NB4 (cell line): Measurements from ENCODE around the gene ATG4B.

Experiments
- POLR2A ChIP-seq: IDR thresholded peaks from 2 replicates; pipeline ENCODE4 v1.6.1; 2011; ENCODE audit warnings: mild to moderate bottlenecking; ENCODE audit not compliant: insufficient read length; ENCODE audit errors: extremely low read depth
- TF ChIP-seq, protein P1 (sequence below): IDR thresholded peaks from one replicate; pipeline ENCODE4 v1.5.1; 2012; ENCODE audit warnings: low read depth, low read length
- TF ChIP-seq, protein P2 (sequence below): IDR thresholded peaks from 2 replicates; pipeline ENCODE4 v1.6.1; 2011; ENCODE audit warnings: low read depth, low read length

DNA sequence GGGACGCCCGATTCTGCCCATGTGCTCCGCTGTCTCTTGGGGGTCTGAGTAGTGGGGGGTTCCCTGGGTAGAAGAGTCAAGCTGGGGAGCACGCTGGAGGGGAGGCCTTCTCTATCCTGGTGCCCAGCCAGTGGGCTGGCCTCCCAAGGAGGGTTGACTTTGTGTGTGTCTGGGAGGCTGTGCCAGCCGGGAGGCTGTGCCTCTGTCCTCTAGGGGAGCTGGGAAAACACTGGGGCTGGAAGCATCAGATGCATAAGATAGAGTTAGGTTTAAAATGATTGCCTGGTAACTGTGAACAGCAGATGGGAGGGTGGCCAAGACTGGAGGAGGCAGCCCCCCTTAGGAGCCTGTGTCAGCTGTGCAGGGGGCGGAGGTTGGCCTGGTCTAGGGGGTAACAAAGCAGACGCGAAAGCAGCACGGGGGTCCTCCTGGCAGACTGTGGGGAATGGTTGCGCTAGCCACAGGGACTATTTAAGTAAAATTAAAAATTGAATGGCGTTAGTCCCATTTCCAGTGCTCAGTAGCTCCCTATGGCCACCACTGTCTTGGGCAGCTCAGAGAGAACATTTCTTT lies 65.6 kb downstream of the ATG4B start:
- TF ChIP-seq, protein P1, sequence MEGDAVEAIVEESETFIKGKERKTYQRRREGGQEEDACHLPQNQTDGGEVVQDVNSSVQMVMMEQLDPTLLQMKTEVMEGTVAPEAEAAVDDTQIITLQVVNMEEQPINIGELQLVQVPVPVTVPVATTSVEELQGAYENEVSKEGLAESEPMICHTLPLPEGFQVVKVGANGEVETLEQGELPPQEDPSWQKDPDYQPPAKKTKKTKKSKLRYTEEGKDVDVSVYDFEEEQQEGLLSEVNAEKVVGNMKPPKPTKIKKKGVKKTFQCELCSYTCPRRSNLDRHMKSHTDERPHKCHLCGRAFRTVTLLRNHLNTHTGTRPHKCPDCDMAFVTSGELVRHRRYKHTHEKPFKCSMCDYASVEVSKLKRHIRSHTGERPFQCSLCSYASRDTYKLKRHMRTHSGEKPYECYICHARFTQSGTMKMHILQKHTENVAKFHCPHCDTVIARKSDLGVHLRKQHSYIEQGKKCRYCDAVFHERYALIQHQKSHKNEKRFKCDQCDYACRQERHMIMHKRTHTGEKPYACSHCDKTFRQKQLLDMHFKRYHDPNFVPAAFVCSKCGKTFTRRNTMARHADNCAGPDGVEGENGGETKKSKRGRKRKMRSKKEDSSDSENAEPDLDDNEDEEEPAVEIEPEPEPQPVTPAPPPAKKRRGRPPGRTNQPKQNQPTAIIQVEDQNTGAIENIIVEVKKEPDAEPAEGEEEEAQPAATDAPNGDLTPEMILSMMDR: no peak
- TF ChIP-seq, protein P2, sequence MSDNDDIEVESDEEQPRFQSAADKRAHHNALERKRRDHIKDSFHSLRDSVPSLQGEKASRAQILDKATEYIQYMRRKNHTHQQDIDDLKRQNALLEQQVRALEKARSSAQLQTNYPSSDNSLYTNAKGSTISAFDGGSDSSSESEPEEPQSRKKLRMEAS: no peak
- no peak for TF ChIP-seq POLR2A
